ELR (cell line): Measurements from ENCODE around the gene PSD.
"Not testable (repeated sequence)": the region's sequence is repeated elsewhere in the genome, so short reads cannot be mapped to it uniquely, and the experiment has no call there.

Experiments
- DNase-seq: peaks from one replicate; pipeline ENCODE4 v3.0.0-alpha.2; 2015; ENCODE audit warnings: low read depth

PSD gene

GRCh38 chr10:102418622-102419268 is at the start of gene PSD:
Gene PSD, minus strand, starts transcription at chr10:102418785. Its CDS starts 1,747 bp downstream, at chr10:102417038.
- no peak for DNase-seq

- no peak for DNase-seq
Observed at GRCh38 chr10:102467971-102468438, 49.4 kb upstream of the PSD start.

- no peak for DNase-seq
Observed at GRCh38 chr10:102467318-102467717, 48.7 kb upstream of the PSD start.

GRCh38 chr10:102465466-102465865 is 46.9 kb upstream of the PSD start:
- DNase-seq, result no peak

GRCh38 chr10:102463983-102464382 is 45.4 kb upstream of the PSD start:
- no peak for DNase-seq

- DNase-seq, result no peak
Observed at GRCh38 chr10:102462512-102463054, 44.0 kb upstream of the PSD start.

GRCh38 chr10:102461187-102462054 is 42.8 kb upstream of the PSD start:
- DNase-seq, result peak; percentile 92

- no peak for DNase-seq
Observed at GRCh38 chr10:102460836-102461186, 42.2 kb upstream of the PSD start.

- DNase-seq, result no peak
Observed at GRCh38 chr10:102458656-102459055, 40.1 kb upstream of the PSD start.

- no peak for DNase-seq
Observed at GRCh38 chr10:102457591-102458150, 39.1 kb upstream of the PSD start.

- DNase-seq, result peak; percentile 92
Observed at GRCh38 chr10:102455893-102456471, 37.4 kb upstream of the PSD start.

- DNase-seq, result not testable (repeated sequence)
Observed at GRCh38 chr10:102454662-102455487, 36.3 kb upstream of the PSD start.

GRCh38 chr10:102453502-102453901 is 34.9 kb upstream of the PSD start:
- DNase-seq, result no peak

GRCh38 chr10:102452672-102453340 is 34.2 kb upstream of the PSD start:
- peak; percentile 90 for DNase-seq

- peak; percentile 27 for DNase-seq
Observed at GRCh38 chr10:102451105-102451969, 32.8 kb upstream of the PSD start, which contains the start of gene C10orf95. Gene C10orf95, minus strand, starts transcription at chr10:102451543. Its CDS starts 450 bp downstream, at chr10:102451093.

- DNase-seq, result peak; percentile 82
Observed at GRCh38 chr10:102450374-102451104, 32.0 kb upstream of the PSD start.

- peak; percentile 29 for DNase-seq
Observed at GRCh38 chr10:102450124-102450373, 31.5 kb upstream of the PSD start.

- peak; percentile 58 for DNase-seq
Observed at GRCh38 chr10:102449321-102450123, 30.9 kb upstream of the PSD start.
